SU-DHL-6 (cell line): ENCODE measurements around the gene HES4.

ENCODE experiments used
- H2AFZ ChIP-seq: fragments of 200-600 bp; sonication (generic); 2 replicates; pipeline ENCODE4 v1.6.1; 2014; ENCODE audit warnings: low read depth, mild to moderate bottlenecking, moderate library complexity, mixed read lengths, antibody characterized with exemption, low read length; ENCODE audit not compliant: severe bottlenecking
- H3F3A ChIP-seq: fragments of 200-600 bp; shearing (Covaris generic); 2 replicates; pipeline ENCODE4 v1.6.0; 2016; ENCODE audit warnings: antibody characterized with exemption, mild to moderate bottlenecking; ENCODE audit not compliant: insufficient read depth
- H3K27ac ChIP-seq: fragments of 200-600 bp; sonication (generic); 2 replicates; pipeline ENCODE4 v1.5.1; 2016; ENCODE audit warnings: low read depth, mild to moderate bottlenecking, low read length, moderate library complexity, mixed read lengths
- H3K27me3 ChIP-seq: fragments of 200-600 bp; sonication (generic), shearing (Covaris generic); 2 replicates; pipeline ENCODE4 v1.6.0; 2014; ENCODE audit warnings: mild to moderate bottlenecking, low read length
- H3K36me3 ChIP-seq: fragments of 200-600 bp; sonication (generic); 2 replicates; pipeline ENCODE4 v1.6.1; 2014; ENCODE audit warnings: mild to moderate bottlenecking, low read length, mixed read lengths
- H3K4me2 ChIP-seq: fragments of 300-600, 200-600 bp; shearing (Covaris generic), sonication (generic); 2 replicates; pipeline ENCODE4 v1.6.0; 2014; ENCODE audit warnings: low read length, low read depth, mild to moderate bottlenecking; ENCODE audit not compliant: poor library complexity, severe bottlenecking
- H3K4me3 ChIP-seq: fragments of 200-600 bp; sonication (generic); 2 replicates; pipeline ENCODE4 v1.5.1; 2014; ENCODE audit warnings: antibody characterized with exemption, low read length, mild to moderate bottlenecking, mixed read lengths; ENCODE audit not compliant: insufficient read depth, poor library complexity, severe bottlenecking
- H3K79me2 ChIP-seq: fragments of 200-600 bp; sonication (generic); 2 replicates; pipeline ENCODE4 v1.6.1; 2014; ENCODE audit warnings: mild to moderate bottlenecking, low read length, moderate library complexity; ENCODE audit not compliant: insufficient read depth
- H3K9ac ChIP-seq: fragments of 200-600 bp; sonication (generic); 2 replicates; pipeline ENCODE4 v1.7.0; 2014; ENCODE audit warnings: mild to moderate bottlenecking, low read length
- H3K9me2 ChIP-seq: fragments of 200-600 bp; sonication (generic); replicated peaks from 2 replicates; pipeline ENCODE4 v1.6.1; 2014; ENCODE audit warnings: low read length; ENCODE audit not compliant: insufficient read depth
- H3K9me3 ChIP-seq: fragments of 200-600 bp; sonication (generic); 2 replicates; pipeline ENCODE4 v1.6.1; 2014; ENCODE audit warnings: low read length, mixed read lengths; ENCODE audit not compliant: insufficient read depth
- H4K20me1 ChIP-seq: fragments of 200-600 bp; sonication (generic); 2 replicates; pipeline ENCODE4 v1.6.1; 2014; ENCODE audit warnings: low read depth, mild to moderate bottlenecking, antibody characterized with exemption, low read length, moderate library complexity, mixed read lengths
- CTCF ChIP-seq: fragments of 200-600 bp; sonication (generic); IDR thresholded peaks from one replicate; pipeline ENCODE4 v1.5.1; 2017; ENCODE audit warnings: antibody characterized with exemption, mild to moderate bottlenecking, low read length, moderate library complexity; ENCODE audit not compliant: insufficient read depth, poor library complexity, severe bottlenecking
- EZH2phosphoT487 ChIP-seq: fragments of 200-600 bp; sonication (generic), shearing (Covaris generic); conservative IDR thresholded peaks from 2 replicates; pipeline ENCODE4 v1.6.1; 2018; ENCODE audit warnings: mild to moderate bottlenecking, antibody characterized with exemption, low read length, moderate library complexity, mixed read lengths

HES4 gene

DNA sequence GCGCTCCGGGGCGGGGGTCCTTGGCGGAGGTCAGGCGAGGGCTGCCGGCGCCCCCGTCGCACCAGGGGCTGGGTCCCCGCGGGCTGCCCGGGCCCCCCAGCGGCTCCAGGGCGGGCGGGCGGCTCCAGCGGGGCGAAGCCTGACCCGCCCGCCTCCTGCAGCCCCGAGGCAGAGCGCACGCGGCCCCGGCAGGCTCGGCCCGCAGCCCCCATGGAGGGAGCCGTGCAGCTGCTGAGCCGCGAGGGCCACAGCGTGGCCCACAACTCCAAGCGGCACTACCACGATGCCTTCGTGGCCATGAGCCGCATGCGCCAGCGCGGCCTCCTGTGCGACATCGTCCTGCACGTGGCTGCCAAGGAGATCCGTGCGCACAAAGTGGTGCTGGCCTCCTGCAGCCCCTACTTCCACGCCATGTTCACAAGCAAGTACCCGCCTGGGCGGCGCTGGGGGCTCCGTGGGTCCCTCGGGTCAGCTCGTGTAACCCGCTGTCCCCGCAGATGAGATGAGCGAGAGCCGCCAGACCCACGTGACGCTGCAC lies 38.7 kb downstream of the HES4 start:
- Histone ChIP-seq H3K27ac (no peak overlapping the region), H2AFZ (no peak overlapping the region), H3K4me3 (peak overlapping the region; percentile 66), H3K4me2 (peak overlapping the region; percentile 75), H3K27me3 (no peaks in the 10 kb centered on the region), H3K9me2 (no peaks in the 10 kb centered on the region), H3K79me2 (peaks cover 18% of the 10 kb centered on the region), H4K20me1 (no peaks in the 10 kb centered on the region), H3K9ac (peak overlapping the region; percentile 64), H3F3A (no peaks in the 10 kb centered on the region), H3K9me3 (no peaks in the 10 kb centered on the region), H3K36me3 (no peaks in the 10 kb centered on the region)
- TF ChIP-seq EZH2phosphoT487, result no peak
- no peak for TF ChIP-seq CTCF

DNA sequence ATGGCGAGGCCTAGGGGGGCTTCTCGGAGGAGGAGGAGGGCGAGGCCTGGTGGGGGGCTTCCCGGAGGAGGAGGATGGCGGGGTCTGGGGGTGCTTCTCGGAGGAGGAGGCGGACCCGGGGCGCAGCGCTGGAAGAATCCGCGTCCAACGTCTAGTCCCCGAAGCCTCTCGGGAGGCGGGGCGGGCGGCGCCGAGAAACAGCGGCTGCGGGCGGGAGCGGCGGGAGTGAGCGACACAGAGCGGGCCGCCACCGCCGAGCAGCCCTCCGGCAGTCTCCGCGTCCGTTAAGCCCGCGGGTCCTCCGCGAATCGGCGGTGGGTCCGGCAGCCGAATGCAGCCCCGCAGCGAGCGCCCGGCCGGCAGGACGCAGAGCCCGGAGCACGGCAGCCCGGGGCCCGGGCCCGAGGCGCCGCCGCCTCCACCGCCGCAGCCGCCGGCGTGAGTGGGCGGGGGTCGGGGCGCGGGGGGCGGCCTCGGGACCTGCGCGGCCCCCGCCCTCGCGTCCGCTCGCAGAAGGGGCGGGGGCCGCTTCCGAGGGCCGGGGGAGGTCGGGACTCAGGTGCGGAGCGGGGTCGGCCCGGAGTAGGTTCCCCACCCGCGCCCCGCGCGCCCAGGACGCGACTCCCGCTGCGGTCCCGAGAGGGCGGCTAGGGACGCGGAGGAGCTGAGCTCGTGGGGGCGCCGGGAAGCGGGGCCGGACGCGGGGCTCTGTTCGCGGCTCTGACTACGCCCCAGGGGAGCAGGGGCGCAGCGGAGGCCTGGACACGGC lies 39.4 kb downstream of the HES4 start, which contains the start of gene KLHL17:
Gene KLHL17, plus strand, starts transcription at position 222 of the 769 bp plus-strand sequence. Its CDS starts 110 bp downstream, at position 332.
- Histone ChIP-seq H2AFZ (peak within 1 kb of the TSS; percentile 99), H3K4me2 (peak within 1 kb of the TSS; percentile 75), H3K79me2 (peaks cover 18% of the 10 kb centered on the region), H3K36me3 (no peaks in the 10 kb centered on the region), H3K9ac (peak within 1 kb of the TSS; percentile 64), H3K27me3 (no peaks in the 10 kb centered on the region), H4K20me1 (no peaks in the 10 kb centered on the region), H3K9me2 (no peaks in the 10 kb centered on the region), H3K9me3 (no peaks in the 10 kb centered on the region), H3F3A (no peaks in the 10 kb centered on the region), H3K27ac (no peak within 1 kb of the TSS), H3K4me3 (peak within 1 kb of the TSS; percentile 66)
- TF ChIP-seq EZH2phosphoT487, result no peak
- TF ChIP-seq CTCF, result no peak

DNA sequence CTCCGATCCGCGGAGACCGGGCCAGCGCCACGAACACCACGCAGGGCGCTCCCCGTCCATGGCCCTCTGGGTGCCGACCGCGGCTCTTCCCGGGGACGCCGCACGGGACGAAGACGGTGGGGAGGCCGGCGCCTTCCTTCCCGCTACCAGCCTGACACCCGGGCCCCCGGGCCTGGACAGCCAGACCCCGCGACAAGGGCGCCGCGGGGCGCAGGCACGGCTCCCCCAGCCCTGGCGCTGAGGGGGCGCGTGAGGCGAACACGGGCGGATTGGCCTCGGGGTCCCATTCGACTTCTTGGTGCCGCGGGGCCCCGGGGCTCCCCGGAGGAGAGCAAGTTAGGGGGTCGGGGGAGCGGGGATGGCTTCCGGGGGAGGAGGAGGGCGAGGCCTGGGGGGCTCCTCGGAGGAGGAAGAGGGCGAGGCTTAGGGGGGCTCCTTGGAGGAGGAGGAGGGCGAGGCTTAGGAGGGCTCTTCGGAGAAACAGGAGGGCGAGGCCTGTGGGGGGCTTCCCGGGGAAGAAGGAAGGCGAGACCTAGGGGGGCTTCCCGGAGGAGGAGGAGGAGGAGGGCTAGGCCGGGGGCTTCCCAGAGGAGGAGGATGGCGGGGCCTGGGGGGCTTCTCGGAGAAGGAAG lies 40.0 kb downstream of the HES4 start:
- no peak for TF ChIP-seq CTCF
- no peak for TF ChIP-seq EZH2phosphoT487
- Histone ChIP-seq H3K9me2 (no peaks in the 10 kb centered on the region), H3K79me2 (peaks cover 18% of the 10 kb centered on the region), H3K9me3 (no peaks in the 10 kb centered on the region), H3K27me3 (no peaks in the 10 kb centered on the region), H3K9ac (peak overlapping the region; percentile 64), H3K4me2 (peak overlapping the region; percentile 75), H3F3A (no peaks in the 10 kb centered on the region), H2AFZ (peak overlapping the region; percentile 99), H3K36me3 (no peaks in the 10 kb centered on the region; the same call in 1 of the 2 replicates), H3K27ac (no peak overlapping the region), H4K20me1 (no peaks in the 10 kb centered on the region), H3K4me3 (peak overlapping the region; percentile 66)
